Measurements from ENCODE around the gene ARID1A.
"Not testable (repeated sequence)": the region's sequence is repeated elsewhere in the genome, so short reads cannot be mapped to it uniquely, and the experiment has no call there.

Gene ARID1A

DNA sequence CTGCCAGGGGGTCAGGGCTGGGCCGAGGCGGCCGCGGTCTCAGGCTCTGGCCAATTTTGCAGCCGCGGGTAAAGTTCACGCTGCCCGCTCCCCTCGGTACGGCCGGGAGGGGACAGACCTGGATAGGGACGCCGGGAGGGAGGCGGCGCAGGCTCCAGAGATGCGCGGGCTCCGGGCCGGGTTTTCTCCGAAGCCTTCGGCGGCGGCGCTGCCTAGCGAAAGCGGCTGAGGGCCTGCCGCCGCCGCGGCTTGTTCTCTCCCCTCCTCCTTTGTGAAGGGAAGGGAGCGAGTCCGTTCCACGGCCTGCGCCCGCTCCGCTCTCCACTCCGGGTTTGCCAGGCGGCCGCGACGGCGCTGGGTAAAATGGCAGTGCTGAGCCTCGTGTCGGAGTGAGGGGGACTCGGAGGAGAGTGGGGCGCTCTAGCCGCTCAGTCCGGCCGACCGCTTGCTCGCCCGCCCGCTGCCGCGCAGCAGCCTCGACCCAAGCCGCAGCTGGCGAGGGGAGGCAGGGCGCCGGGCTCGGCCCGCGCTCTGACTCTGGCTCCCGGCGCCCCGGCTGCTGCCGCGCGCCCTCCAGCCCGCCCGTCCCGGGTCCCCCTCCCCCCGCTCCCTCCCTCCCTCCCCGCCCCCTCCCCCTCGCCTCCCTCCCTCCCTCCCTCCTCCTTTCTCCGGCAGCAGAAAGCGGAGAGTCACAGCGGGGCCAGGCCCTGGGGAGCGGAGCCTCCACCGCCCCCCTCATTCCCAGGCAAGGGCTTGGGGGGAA, at the start of gene ARID1A:
TSS of gene ARID1A (plus strand) at position 660 of the 763 bp plus-strand sequence. CDS start 389 bp downstream, outside the sequence.
- DNase-seq, result peak; percentile 96

DNA sequence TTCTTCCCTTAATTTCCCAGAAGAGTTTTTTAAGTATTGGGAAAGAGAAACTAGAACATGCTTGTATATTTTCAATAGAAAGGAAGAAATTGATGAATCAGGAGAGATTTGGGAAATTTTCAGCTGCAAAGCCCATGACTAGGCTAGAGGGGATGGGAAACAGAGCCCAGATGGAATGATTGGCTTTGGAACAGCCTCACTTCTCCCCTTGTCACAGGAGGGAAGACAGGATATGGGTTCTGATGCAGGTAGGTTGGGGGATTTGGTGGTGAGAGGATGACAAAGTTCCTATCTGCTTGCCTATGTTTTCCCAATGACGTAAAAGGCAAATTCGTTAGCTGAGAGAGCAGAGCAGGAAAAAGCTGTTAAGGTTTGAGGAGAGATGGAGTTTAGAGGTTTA, 31.0 kb upstream of the ARID1A start:
- DNase-seq, result no peak

DNA sequence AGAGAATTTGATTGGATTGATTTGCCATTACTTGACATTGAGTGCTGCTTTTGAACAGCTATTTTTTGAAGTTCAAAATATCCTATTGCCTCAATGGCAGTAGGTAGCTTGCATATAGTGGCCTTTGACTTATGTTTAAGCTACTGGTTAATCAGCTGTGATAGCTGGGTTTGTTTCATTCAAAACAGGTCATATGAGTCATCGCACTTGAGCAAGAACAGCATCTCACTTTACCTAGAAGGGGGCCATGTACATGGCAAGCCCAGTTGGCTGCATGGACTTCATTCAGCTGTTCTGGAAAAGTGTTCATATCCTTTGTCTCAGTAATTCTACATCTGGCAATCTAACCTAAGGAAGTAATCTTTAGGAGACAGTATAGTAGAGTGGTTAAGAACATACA, 29.0 kb upstream of the ARID1A start:
- DNase-seq, result no peak

DNA sequence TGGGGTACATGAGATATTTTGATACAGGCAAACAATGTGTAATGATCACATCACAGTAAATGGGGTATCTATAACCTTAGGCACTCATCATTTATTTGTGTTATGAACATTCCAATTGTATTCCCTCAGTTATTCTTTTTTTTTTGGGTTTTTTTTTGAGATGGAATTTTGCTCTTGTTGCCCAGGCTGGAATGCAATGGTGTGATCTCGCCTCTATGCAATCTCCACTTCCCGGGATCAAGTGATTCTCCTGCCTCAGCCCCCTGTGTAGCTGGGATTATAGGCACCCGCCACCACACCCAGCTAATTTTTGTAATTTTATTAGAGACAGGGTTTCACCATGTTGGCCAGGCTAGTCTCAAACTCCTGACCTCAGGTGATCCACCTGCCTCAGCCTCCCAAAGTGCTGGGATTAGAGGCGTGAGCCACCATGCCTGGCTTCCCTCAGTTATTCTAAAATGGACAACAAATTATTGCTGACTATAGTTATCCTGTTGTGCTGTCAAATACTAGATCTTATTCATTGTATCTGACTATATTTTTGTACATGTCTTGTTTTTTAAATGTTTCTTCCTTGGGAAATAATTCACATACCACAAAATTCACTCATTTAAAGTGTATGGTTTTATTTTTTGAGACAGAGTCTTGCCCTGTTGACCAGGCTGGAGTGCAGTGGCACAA, 27.6 kb upstream of the ARID1A start:
- not testable (repeated sequence) for DNase-seq

DNA sequence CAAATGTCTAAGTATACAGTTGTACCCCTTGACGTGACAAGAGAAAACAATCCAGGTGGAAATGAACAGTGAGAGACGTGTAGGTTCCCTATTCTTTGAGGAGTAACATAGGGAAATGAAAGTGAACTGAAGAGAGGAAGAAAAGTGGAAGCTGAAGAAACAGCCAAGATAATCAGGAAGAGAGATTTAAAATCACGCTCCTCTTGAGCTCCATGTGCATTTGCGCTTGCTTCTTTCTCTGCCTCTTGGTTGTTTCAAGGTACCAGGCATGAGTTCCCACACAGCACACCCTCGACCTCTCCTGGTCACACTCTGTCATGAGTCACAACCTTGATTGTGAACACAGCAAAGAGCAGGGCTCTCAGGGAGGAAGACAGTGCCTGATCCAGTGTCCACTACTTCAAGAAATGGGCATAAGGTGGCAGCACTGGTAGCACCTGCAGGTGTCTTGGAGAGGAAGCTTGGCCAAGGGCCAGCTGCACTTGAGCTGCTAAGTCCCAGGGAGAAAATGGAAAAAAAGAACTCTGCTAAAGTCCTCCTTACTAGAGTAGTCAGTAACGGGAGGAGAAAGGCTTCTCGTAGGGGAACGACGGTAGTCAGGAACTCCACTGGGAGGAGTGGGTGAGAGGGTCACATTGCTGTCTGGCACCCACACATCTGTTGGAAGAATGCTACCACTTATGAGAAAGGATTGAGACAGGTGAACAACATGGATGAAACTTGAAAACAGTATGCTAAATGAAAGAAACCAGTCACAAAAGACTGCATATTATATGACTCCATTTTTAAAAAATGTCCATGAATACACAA, 18.3 kb upstream of the ARID1A start:
- peak; percentile 96 for DNase-seq

DNA sequence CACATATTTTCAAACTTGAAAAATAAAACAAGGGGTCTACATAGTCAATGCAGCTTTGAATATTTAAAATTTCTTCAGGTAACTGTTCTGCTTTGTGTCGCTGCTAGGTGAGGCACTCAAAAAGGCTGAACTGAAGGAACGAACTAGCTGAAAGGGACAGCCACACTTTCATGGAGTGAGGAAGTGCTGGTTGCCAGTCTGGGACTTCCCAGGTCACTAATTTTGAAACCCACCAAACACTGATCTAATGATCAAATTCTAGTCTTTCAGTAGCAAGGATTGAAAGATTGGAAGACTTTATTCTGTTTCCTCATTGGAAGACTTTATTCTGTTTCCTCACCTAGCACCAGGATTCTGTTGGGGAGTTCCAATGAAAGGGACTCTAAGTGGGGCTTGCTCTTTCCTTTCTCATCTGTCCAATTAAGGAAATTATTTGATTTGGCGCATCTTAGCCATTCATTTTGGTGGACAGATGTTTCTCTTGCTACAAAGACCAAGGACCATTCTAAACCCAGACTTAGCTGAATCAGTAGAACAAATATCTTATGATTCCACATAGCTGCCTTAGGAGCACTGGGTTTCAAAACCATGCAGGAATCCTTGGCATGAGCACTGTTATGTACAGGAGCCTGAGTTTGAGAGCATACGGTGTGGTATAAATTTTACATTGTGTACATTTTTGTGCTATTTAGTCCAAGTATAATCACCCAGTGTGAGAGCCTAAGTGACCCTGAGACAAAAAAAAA, 10.9 kb upstream of the ARID1A start:
- no peak for DNase-seq

DNA sequence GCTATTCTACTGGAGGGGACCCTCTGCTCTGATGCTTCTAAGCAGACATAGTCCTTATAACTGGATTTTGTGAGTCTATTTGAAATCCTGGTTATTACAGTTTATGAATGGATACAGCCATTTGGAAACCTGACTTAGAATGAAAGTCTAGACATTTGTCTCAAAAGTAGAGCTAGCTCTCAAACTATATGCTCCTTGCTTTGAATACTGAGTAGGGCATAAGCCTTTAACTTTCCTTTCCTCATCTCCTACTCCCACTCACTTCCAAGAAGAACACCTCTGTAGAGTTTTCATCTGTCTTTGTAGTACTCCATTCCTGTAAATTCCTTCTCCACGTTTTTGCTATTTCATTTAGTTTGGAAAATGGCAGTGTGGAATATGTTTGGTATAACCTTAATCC, 9.0 kb upstream of the ARID1A start:
- no peak for DNase-seq

DNA sequence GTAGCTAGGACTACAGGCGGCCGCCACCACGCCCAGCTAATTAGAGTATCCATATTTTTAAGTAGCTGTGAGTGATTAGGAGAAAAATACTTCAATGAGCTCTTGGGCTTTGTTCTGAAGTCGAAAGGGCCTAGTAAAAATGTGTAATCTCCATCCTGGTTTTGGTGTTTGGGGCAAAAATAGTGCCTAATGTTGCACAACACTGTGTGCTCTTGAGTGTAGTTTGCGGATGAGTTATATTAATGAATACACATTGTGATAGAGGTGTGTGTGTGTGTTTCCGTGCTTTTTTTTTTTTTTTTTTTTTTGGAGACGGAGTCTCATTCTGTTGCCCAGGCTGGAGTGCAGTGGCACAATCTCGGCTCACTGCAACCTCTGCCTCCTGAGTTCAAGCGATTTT, 6.3 kb upstream of the ARID1A start:
- DNase-seq, result no peak

DNA sequence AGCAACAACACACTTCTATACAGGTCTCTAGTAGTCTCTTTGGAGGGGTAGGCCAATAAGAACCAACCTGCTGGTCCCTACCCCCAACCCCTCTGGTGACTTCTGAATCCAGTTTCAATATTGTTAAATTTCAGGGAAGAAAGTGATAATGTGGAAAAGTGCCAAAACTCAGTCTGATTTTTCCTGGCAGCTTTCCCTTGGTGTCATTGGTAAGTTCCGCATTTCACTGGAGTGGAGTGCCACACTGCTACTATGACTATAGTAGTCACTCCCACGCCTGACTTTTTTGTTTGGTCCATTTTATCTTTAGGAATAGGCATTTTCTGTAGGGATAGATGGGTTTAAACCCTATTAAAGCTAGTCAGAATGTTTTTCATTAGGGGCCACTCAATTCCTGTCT, 5.7 kb upstream of the ARID1A start:
- DNase-seq, result no peak

DNA sequence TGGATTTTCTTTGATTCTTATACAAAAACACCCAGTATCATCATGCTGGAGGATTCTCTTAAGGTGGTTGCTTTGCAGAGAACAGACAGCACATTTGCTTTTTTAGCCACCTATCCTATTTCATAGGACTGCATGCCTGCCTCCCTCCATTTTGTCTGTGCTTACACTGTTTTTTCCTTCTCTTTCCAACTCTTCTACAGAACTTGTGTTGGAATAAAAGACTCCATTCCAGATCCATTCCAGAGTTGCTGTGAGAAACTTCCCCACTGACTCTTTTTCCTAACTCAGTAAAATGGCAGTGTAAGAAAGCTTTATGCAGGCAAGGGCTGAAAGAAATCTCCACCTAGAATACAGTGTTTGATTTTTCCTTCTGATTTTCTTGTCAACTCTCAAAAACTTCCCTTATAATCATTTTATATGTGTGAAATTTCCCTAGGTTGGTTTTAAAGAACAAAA, 5.2 kb upstream of the ARID1A start:
- no peak for DNase-seq

DNA sequence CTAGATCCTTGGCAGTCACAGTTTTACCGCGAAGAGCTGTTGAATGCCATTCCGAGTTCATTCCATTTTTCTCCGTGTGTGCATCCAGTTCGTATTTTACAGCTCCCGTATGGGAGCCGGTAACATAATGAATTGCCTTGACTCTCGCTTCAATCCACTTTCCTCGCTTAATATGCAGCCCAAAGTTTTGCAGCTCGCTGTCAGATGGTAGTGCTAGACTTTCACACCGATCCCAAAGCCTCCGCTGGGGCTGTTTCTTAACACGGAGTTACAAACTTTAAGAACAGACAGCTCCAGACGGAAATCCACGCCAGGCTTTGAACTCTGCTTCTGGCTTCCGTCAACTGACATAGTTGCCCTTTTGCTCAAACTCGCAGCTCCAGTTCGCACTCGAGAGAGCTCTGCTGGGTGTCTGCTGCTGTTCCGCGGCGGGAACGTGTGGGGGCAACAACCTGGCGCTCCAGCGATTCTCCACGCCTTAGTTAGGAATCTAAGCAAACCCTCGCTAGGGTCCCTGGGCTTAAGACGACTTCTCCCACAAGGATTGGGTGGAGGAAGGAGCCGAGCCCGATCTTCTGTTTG, 3.5 kb upstream of the ARID1A start:
- DNase-seq, result peak; percentile 97

DNA sequence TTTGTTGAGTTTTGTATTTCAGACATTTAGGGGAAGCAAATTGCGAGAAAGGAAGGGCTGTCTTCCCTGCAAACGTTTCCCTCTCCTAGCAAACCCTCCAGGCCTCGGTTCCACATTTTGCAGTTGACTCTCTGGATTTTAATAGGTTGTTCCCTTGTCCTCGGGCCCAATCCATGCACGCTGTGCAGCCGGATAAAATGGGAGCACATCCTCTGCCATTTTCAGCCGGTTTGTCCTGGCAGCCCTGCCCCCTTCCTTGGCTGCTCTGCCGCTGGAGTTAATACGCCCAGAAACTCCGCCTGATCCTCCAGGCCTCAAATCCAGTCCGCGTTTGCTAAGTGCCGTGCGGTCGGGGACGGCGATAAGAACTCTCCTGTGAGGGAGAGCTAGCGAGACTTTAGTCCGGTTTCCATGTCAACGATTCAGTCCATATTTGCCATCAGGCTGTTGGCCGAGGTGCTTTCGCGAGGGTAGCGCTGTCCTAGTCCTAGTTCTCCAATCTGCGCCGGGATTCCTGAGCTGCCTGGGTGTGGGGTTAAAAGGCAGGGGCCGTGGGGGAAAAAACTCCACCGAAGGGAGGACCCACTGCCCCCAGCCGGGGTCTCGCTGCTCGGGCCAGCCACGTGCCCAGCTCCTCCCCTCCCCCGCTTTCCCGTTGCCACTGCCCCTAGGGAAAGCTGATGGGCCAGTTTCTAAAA, 2.9 kb upstream of the ARID1A start:
- peak; percentile 99 for DNase-seq

DNA sequence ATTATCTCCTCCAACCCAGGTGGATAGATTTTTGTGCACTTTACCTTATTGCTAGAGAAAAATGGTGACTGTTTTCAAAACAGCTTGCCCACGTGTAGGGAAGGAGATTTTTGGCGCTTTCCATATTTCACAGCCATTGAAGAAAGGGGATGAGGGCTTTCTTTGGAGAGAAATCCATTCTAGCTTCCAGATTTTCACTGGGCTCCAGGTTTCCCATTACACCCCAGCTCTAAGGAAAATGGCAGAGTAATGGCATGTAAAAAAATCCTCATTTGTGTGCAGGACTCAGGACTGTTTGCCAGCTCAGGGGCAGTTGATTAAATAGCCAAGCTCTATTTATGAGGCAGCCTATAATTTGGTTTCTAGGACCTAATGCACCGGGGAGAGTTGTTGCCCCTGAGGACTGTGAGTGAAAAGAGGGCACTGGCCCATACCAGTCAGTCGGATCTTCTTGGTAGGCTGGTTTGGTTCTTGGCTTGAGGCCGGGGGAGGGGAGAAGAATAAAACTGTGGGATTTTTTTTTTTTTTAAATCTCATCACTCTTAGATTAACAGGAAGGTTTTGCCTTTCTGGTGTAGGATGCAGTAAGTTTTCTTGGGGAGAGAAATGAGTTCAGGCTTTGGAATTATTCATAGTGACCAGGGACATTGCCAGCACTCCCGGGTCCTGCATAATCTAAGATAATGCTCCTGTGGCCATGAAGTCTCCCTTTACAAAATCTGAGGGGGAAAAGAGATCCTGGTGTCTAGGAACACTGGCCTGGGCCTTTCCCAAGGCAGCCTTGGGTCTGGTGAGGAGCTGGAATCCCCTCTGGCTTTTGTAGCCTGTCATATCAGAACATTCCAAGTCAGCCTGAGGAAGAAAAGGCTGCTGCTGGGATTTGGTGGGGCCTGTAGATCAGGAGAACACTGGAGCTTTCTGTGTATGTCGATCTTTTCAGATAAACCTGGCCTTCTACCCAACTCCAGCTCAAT, 1.9 kb upstream of the ARID1A start:
- no peak for DNase-seq

DNA sequence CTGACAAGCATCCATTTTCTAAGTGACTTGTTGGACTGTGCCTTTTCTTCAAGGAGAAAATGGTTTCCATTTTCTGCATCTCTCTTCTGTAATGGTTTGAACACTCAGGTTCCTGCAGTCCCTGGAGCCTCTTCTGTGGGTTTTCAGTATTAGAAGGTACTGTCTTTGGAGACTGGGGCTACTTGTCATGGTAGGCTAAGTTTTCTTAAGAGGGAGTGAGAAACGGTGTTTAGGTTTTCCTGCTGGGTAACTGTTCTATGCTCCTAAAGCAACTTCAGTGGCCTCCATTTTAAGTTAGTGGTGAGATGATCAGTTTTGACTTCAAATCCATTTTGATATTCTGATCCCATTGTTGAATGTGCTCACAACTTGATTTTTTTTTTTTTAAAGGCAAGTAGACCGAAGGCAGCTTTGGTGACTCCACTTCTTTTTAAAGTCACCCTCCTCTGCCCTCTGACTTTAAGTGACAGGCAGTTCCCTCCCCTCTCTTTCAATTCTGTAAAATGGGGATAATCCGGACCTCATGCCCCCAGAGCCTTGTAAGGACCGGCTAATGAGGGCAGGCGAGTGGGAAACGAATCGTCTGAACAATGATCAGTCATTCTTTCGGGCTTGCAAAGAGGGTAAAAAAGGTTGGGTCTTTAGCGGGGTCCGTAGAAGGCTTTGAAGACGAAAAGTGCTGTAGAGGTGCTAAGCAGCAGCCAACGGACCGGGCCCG, 1.0 kb upstream of the ARID1A start:
- no peak for DNase-seq

DNA sequence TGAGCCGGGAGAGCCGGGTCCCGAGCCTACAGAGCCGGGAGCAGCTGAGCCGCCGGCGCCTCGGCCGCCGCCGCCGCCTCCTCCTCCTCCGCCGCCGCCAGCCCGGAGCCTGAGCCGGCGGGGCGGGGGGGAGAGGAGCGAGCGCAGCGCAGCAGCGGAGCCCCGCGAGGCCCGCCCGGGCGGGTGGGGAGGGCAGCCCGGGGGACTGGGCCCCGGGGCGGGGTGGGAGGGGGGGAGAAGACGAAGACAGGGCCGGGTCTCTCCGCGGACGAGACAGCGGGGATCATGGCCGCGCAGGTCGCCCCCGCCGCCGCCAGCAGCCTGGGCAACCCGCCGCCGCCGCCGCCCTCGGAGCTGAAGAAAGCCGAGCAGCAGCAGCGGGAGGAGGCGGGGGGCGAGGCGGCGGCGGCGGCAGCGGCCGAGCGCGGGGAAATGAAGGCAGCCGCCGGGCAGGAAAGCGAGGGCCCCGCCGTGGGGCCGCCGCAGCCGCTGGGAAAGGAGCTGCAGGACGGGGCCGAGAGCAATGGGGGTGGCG, 371 bp downstream of the ARID1A start:
- no peak for DNase-seq

DNA sequence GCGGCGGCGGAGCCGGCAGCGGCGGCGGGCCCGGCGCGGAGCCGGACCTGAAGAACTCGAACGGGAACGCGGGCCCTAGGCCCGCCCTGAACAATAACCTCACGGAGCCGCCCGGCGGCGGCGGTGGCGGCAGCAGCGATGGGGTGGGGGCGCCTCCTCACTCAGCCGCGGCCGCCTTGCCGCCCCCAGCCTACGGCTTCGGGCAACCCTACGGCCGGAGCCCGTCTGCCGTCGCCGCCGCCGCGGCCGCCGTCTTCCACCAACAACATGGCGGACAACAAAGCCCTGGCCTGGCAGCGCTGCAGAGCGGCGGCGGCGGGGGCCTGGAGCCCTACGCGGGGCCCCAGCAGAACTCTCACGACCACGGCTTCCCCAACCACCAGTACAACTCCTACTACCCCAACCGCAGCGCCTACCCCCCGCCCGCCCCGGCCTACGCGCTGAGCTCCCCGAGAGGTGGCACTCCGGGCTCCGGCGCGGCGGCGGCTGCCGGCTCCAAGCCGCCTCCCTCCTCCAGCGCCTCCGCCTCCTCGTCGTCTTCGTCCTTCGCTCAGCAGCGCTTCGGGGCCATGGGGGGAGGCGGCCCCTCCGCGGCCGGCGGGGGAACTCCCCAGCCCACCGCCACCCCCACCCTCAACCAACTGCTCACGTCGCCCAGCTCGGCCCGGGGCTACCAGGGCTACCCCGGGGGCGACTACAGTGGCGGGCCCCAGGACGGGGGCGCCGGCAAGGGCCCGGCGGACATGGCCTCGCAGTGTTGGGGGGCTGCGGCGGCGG, 1.0 kb downstream of the ARID1A start:
- no peak for DNase-seq

DNA sequence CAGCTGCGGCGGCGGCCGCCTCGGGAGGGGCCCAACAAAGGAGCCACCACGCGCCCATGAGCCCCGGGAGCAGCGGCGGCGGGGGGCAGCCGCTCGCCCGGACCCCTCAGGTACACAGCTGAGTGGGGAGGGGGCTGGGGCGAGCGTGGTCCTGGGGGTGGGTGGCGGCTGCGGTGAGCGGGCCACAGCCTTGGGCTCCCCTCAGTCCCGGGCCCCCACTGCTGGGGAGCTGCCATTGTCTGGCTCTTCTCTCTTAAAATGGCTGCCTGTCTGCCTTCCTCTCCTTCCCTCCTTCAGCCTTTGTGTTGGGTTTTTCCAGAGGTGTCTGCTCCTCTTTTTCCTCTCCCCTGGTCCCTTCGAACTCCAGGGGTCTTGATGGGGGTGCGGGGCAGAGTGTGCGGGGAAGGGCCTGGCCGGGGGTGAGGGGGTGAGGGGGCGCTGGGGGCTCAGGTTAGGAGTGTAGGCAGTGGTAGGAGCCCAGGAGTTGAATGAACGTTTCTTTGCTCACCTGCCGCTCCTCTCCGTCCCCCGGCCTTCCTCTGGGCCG, 1.7 kb downstream of the ARID1A start:
- DNase-seq, result no peak
